Loucy (cell line): ENCODE measurements around the gene SYNGAP1.

Experiments
- CTCF ChIP-seq: fragments of 200-600 bp; sonication (generic); conservative IDR thresholded peaks from 2 replicates; pipeline ENCODE4 v1.5.1; 2014; ENCODE audit warnings: mild to moderate bottlenecking, antibody characterized with exemption, low read length
- EZH2phosphoT487 ChIP-seq: fragments of 200-600 bp; IDR thresholded peaks from 2 replicates; pipeline ENCODE4 v1.6.1; 2018; ENCODE audit warnings: antibody characterized with exemption, mild to moderate bottlenecking, moderate library complexity, borderline replicate concordance

GRCh38 chr6:33456156-33456555, 36.3 kb downstream of the SYNGAP1 start:
- TF ChIP-seq CTCF (no peak), EZH2phosphoT487 (no peak)
